H1 (cell line): ENCODE measurements around the gene SLC2A4RG. TPM values are rescaled to one million over a fixed set of nuclear protein-coding genes. Genes with fewer than 3 reads are reported as not detected.

Source experiments
- CTCF ChIA-PET: fragments of 300-600 bp; sonication (Branson Sonifier 250); formaldehyde crosslinking; loops from one replicate; lab custom pipeline; 2021; ENCODE audit not compliant: partially characterized antibody; lab: Charles Lee
- POLR2A ChIA-PET: fragments of 300-600 bp; sonication (Branson Sonifier 250); formaldehyde crosslinking; loops from one replicate; lab custom pipeline; 2021; ENCODE audit warnings: inconsistent platforms; ENCODE audit not compliant: partially characterized antibody; lab: Charles Lee
- DNase-seq, 2 experiments: peaks; one replicate each; pipeline versions ENCODE4 v3.0.0 to v3.0.0-alpha.2; 2010 to 2022; ENCODE audit warnings: low spot score in 2 of 2, low read depth in 1 of 2, mixed read lengths in 1 of 2
- FAIRE-seq: peaks from 2 replicates; lab custom pipeline; 2011; peaks lifted over from hg19 to GRCh38; lab: Jason Lieb, UNC
- H2AFZ ChIP-seq: 2 replicates; pipeline ENCODE4 v1.8.1; 2012; ENCODE audit warnings: low read length, inconsistent platforms
- H2AK5ac ChIP-seq: 2 replicates; pipeline ENCODE4 v1.6.1; 2013; ENCODE audit warnings: low read depth, low read length
- H2BK120ac ChIP-seq: replicated peaks from 2 replicates; pipeline ENCODE3; 2013; ENCODE audit warnings: low read depth, low read length, inconsistent platforms
- H2BK12ac ChIP-seq: 2 replicates; pipeline ENCODE4 v1.6.1; 2013; ENCODE audit warnings: low read depth, low read length
- H2BK15ac ChIP-seq: 2 replicates; pipeline ENCODE4 v1.6.1; 2013; ENCODE audit warnings: low read length
- H2BK20ac ChIP-seq: 2 replicates; pipeline ENCODE4 v1.6.1; 2013; ENCODE audit warnings: low read length
- H2BK5ac ChIP-seq: 2 replicates; pipeline ENCODE4 v1.6.1; 2013; ENCODE audit warnings: low read depth, low read length
- H3K14ac ChIP-seq: 2 replicates; pipeline ENCODE4 v1.6.1; 2013; ENCODE audit warnings: inconsistent platforms; ENCODE audit not compliant: insufficient read length
- H3K18ac ChIP-seq: 2 replicates; pipeline ENCODE4 v1.6.1; 2013; ENCODE audit warnings: low read length; ENCODE audit errors: extremely low read depth
- H3K23ac ChIP-seq: 2 replicates; pipeline ENCODE4 v1.6.1; 2013; ENCODE audit warnings: inconsistent platforms; ENCODE audit not compliant: insufficient read length
- H3K23me2 ChIP-seq: 2 replicates; pipeline ENCODE4 v1.6.1; 2013; ENCODE audit warnings: low read depth, low read length
- H3K27ac ChIP-seq: 2 replicates; pipeline ENCODE4 v1.6.1; 2011; ENCODE audit warnings: low read depth, low read length, inconsistent platforms
- H3K27me3 ChIP-seq, 4 experiments: replicated peaks in 1 of 4; 1 replicate in 1 of 4; 2 replicates in 3 of 4; pipeline versions ENCODE4 v1.6.1 to v1.8.1; 2011 to 2013; ENCODE audit warnings: low read length in 3 of 4, mild to moderate bottlenecking in 3 of 4, inconsistent platforms in 2 of 4, mixed read lengths in 2 of 4, moderate library complexity in 1 of 4; ENCODE audit not compliant: control insufficient read depth in 3 of 4, insufficient read depth in 3 of 4; ENCODE audit errors: extremely low read depth in 1 of 4
- H3K36me3 ChIP-seq, 4 experiments: 2 replicates each; pipeline versions ENCODE4 v1.6.1 to v1.8.1; 2011 to 2013; ENCODE audit warnings: mild to moderate bottlenecking in 4 of 4, low read length in 3 of 4, moderate library complexity in 2 of 4, control low read depth in 1 of 4, inconsistent platforms in 1 of 4; ENCODE audit not compliant: insufficient read depth in 4 of 4, control insufficient read depth in 2 of 4
- H3K4ac ChIP-seq: replicated peaks from 2 replicates; pipeline ENCODE3; 2013; ENCODE audit warnings: low read length, low read depth, mixed read lengths, inconsistent platforms; ENCODE audit not compliant: insufficient read length
- H3K4me1 ChIP-seq, 4 experiments: replicated peaks in 1 of 4; 1 replicate in 1 of 4; 2 replicates in 3 of 4; pipeline versions ENCODE4 v1.6.1 to v1.8.1; 2011 to 2013; ENCODE audit warnings: low read length in 3 of 4, inconsistent platforms in 2 of 4, mixed read lengths in 1 of 4; ENCODE audit not compliant: insufficient read depth in 4 of 4, control insufficient read depth in 3 of 4
- H3K4me2 ChIP-seq, 2 experiments: 2 replicates each; pipeline versions ENCODE4 v1.6.1 to v1.8.1; 2011 to 2013; ENCODE audit warnings: low read depth in 2 of 2, low read length in 2 of 2, control low read depth in 1 of 2, inconsistent platforms in 1 of 2, mild to moderate bottlenecking in 1 of 2; ENCODE audit not compliant: insufficient read depth in 1 of 2
- H3K4me3 ChIP-seq, 4 experiments: fragments of 200-600, 300-600 bp in 1 of 4; sonication (generic), shearing (Covaris generic), sonication (Bioruptor Twin) in 1 of 4; 2 replicates each; pipeline versions ENCODE4 v1.5.1 to v1.8.1; 2011 to 2016; ENCODE audit warnings: low read length in 4 of 4, low read depth in 3 of 4, control low read depth in 2 of 4, inconsistent platforms in 2 of 4, mild to moderate bottlenecking in 2 of 4, mixed read lengths in 1 of 4, moderate library complexity in 1 of 4; ENCODE audit not compliant: insufficient read depth in 2 of 4; ENCODE audit errors: extremely low read depth in 1 of 4
- H3K56ac ChIP-seq: replicated peaks from 2 replicates; pipeline ENCODE3; 2013; ENCODE audit warnings: low read depth, mild to moderate bottlenecking, mixed read lengths, low read length, inconsistent platforms; ENCODE audit not compliant: insufficient read length
- H3K79me1 ChIP-seq: 2 replicates; pipeline ENCODE4 v1.6.1; 2013; ENCODE audit warnings: low read depth, low read length, control low read depth
- H3K79me2 ChIP-seq, 2 experiments: 2 replicates each; pipeline versions ENCODE4 v1.6.1 to v1.8.1; 2012 to 2013; ENCODE audit warnings: low read length in 2 of 2, mild to moderate bottlenecking in 2 of 2, inconsistent platforms in 1 of 2; ENCODE audit not compliant: insufficient read depth in 2 of 2, control insufficient read depth in 1 of 2
- H3K9ac ChIP-seq, 4 experiments: replicated peaks in 1 of 4; 1 replicate in 1 of 4; 2 replicates in 3 of 4; pipeline versions ENCODE4 v1.6.1 to v1.8.1; 2011 to 2013; ENCODE audit warnings: low read depth in 3 of 4, low read length in 3 of 4, control low read depth in 2 of 4, mild to moderate bottlenecking in 2 of 4, moderate library complexity in 2 of 4, inconsistent platforms in 1 of 4; ENCODE audit errors: extremely low read depth in 1 of 4
- H3K9me3 ChIP-seq, 2 experiments: 2 replicates each; pipeline versions ENCODE4 v1.6.1 to v1.8.1; 2012 to 2013; ENCODE audit warnings: mild to moderate bottlenecking in 2 of 2, moderate library complexity in 2 of 2, control low read depth in 1 of 2, inconsistent platforms in 1 of 2, low read depth in 1 of 2, low read length in 1 of 2, mixed read lengths in 1 of 2; ENCODE audit not compliant: insufficient read depth in 2 of 2
- H4K20me1 ChIP-seq, 2 experiments: replicated peaks in 1 of 2; 2 replicates each; pipeline versions ENCODE3 to v1.8.1; 2011 to 2013; ENCODE audit warnings: inconsistent platforms in 2 of 2, low read length in 2 of 2, mild to moderate bottlenecking in 1 of 2; ENCODE audit not compliant: insufficient read depth in 2 of 2, control insufficient read depth in 1 of 2
- H4K5ac ChIP-seq: 2 replicates; pipeline ENCODE4 v1.6.1; 2013; ENCODE audit warnings: low read length, low read depth, mixed read lengths, inconsistent platforms; ENCODE audit not compliant: insufficient read length
- H4K8ac ChIP-seq: 2 replicates; pipeline ENCODE4 v1.8.0; 2013; ENCODE audit warnings: mild to moderate bottlenecking, moderate library complexity, low read length, inconsistent platforms; ENCODE audit not compliant: insufficient read depth; ENCODE audit errors: extremely low read depth
- H4K91ac ChIP-seq: replicated peaks from 2 replicates; pipeline ENCODE3; 2013; ENCODE audit warnings: low read length, mixed read lengths, inconsistent platforms; ENCODE audit not compliant: insufficient read length
- BCL11A ChIP-seq, 2 experiments: IDR thresholded peaks; one replicate each; pipeline ENCODE4 v1.6.1; 2011; ENCODE audit warnings: low read depth in 2 of 2, low read length in 2 of 2, mild to moderate bottlenecking in 2 of 2
- BRCA1 ChIP-seq: IDR thresholded peaks from 2 replicates; pipeline ENCODE4 v1.6.1; 2012; ENCODE audit warnings: low read depth, low read length, improper control_type of control experiment
- CBX5 ChIP-seq: fragments of 300-800, 300-1000 bp; sonication (generic); IDR thresholded peaks from 2 replicates; pipeline ENCODE4 v1.7.1; 2016; ENCODE audit warnings: antibody characterized with exemption, low read length, low read depth
- EGR1 ChIP-seq: IDR thresholded peaks from 2 replicates; pipeline ENCODE4 v1.6.1; 2011; ENCODE audit warnings: low read depth, low read length, borderline replicate concordance
- EP300 ChIP-seq, 2 experiments: IDR thresholded peaks; 1 replicate in 1 of 2; 2 replicates in 1 of 2; pipeline ENCODE4 v1.6.1; 2011 to 2012; ENCODE audit warnings: low read depth in 2 of 2, low read length in 2 of 2, mild to moderate bottlenecking in 2 of 2, borderline replicate concordance in 1 of 2, inconsistent platforms in 1 of 2, moderate library complexity in 1 of 2
- NRF1 ChIP-seq: IDR thresholded peaks from 2 replicates; pipeline ENCODE4 v1.6.1; 2011; ENCODE audit warnings: mild to moderate bottlenecking, low read depth, low read length, improper control_type of control experiment
- PHF8 ChIP-seq: fragments of 200-600 bp; sonication (generic); conservative IDR thresholded peaks from 2 replicates; pipeline ENCODE4 v1.7.1; 2012; ENCODE audit warnings: low read depth, mild to moderate bottlenecking, inconsistent platforms, low read length, moderate library complexity
- POLR2A ChIP-seq, 2 experiments: IDR thresholded peaks; 1 replicate in 1 of 2; 2 replicates in 1 of 2; pipeline ENCODE4 v1.6.1; 2011; ENCODE audit warnings: low read depth in 2 of 2, low read length in 2 of 2, mild to moderate bottlenecking in 2 of 2; ENCODE audit errors: control extremely low read depth in 1 of 2
- POU5F1 ChIP-seq: IDR thresholded peaks from 2 replicates; pipeline ENCODE4 v1.6.1; 2011; ENCODE audit warnings: low read depth, mild to moderate bottlenecking, low read length, moderate library complexity
- RFX5 ChIP-seq: IDR thresholded peaks from 2 replicates; pipeline ENCODE4 v1.6.1; 2011; ENCODE audit warnings: low read depth, low read length, improper control_type of control experiment, borderline replicate concordance
- SP2 ChIP-seq: IDR thresholded peaks from 2 replicates; pipeline ENCODE4 v1.6.1; 2012; ENCODE audit warnings: mild to moderate bottlenecking, low read length, inconsistent platforms
- SP4 ChIP-seq: IDR thresholded peaks from 2 replicates; pipeline ENCODE4 v1.6.1; 2012; ENCODE audit warnings: low read length, inconsistent platforms
- SRF ChIP-seq: IDR thresholded peaks from 2 replicates; pipeline ENCODE4 v1.6.1; 2011; ENCODE audit warnings: mild to moderate bottlenecking, low read depth, low read length, moderate library complexity
- TCF12 ChIP-seq: IDR thresholded peaks from 2 replicates; pipeline ENCODE4 v1.6.1; 2011; ENCODE audit warnings: low read depth, mild to moderate bottlenecking, low read length
- WGBS, 2 experiments: shearing (Covaris generic) in 1 of 2; methylation state at CpG; one replicate each; pipeline versions ENCODE4 v1.1.6 to v1.1.7; 2013 to 2015; ENCODE audit warnings: low lambda C conversion rate in 2 of 2, mixed read lengths in 2 of 2, inconsistent platforms in 1 of 2, low coverage in 1 of 2, missing lambda C conversion rate in 1 of 2; ENCODE audit not compliant: insufficient replicate concordance in 2 of 2, insufficient coverage in 1 of 2, insufficient read length in 1 of 2; ENCODE audit errors: extremely low coverage in 1 of 2, missing lambda C conversion rate in 1 of 2; 5-methylcytosine and 5-hydroxymethylcytosine counted together
- polyA plus RNA-seq, 7 experiments: library from polyadenylated mRNA; depleted of rRNA in 3 of 7; stranded (reverse) in 5 of 7; unstranded in 2 of 7; fragments of >200 nt in 5 of 7; fragments of 200-250 nt in 2 of 7; gene quantifications; 1 replicate in 5 of 7; 2 replicates in 1 of 7; 4 replicates in 1 of 7; pipeline versions ENCODE4 v1.2.1 to v1.2.3, GENCODE V29; 2011 to 2013; ENCODE audit warnings: missing spikeins in 2 of 7, mixed read lengths in 2 of 7
- total RNA-seq: library from RNA; stranded (reverse); fragmentation: NEBNext Ultra II Directional; extraction: Animal tissue kit (Norgen Biotek cat#: 25700); gene quantifications from 2 replicates; pipeline ENCODE4 v1.2.1, GENCODE V29; 2021
- TF ChIP-seq, protein P1 (sequence below): IDR thresholded peaks from 2 replicates; pipeline ENCODE4 v1.6.1; 2011; ENCODE audit warnings: low read depth, mild to moderate bottlenecking, low read length; ENCODE audit not compliant: insufficient read depth

SLC2A4RG gene
- total and polyA plus RNA-seq, 2 of the 8 experiments (the other 6 are each of a cell fraction or from before 2014, with no cell fraction given), result 15.9 to 29.1 TPM

DNA sequence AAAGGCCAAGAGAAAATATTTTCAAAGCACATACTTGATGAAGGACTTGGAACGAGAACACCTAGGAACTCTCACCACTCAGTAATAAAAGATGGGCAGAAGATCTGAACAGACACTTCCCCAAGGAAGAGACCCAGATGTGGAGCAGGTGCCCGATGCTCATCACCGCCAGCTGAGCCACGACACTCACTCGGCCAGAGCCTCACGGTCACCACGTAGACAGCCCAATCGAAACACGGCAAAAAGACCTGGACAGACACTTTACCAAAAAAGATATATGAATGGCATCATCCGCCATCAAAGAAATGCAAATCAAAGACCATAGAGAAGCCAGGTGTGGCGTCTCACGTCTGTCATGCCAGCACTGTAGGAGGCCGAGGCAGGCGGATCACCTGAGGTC lies 41.6 kb downstream of the SLC2A4RG start:
- 94% methylated on average over 14 of the region's 14 CpGs; no CpG with 5 or more reads in 1 of the 2 experiments for WGBS, 2 experiments
- Histone ChIP-seq H3K4me1 (0 out of 7 replicates have a peak, but pooled peaks cover 0 to under 1% (median 0%) of the 10 kb centered on the region in 4 experiments), H4K5ac (no peak overlapping the region), H3K4ac (no peak overlapping the region), H2BK15ac (no peak overlapping the region), H2AK5ac (no peak overlapping the region), H3K9ac (no peak overlapping the region), H3K14ac (no peak overlapping the region), H3K79me2 (peaks cover 0 to 18% of the 10 kb centered on the region in 2 experiments; a peak in 2 of 4 replicates), H3K4me3 (no peak overlapping the region), H2BK12ac (no peak overlapping the region), H4K91ac (no peak overlapping the region), H3K4me2 (no peak overlapping the region), H3K27ac (no peak overlapping the region), H3K56ac (no peak overlapping the region), H2AFZ (no peak overlapping the region), H2BK120ac (no peak overlapping the region), H2BK20ac (no peak overlapping the region), H4K20me1 (peaks cover 1 to 8% of the 10 kb centered on the region in 2 experiments), H3K27me3 (no peaks in the 10 kb centered on the region), H2BK5ac (no peak overlapping the region), H3K18ac (no peak overlapping the region), H3K23me2 (no peaks in the 10 kb centered on the region), H3K23ac (no peak overlapping the region), H3K9me3 (peaks cover 0 to 3% of the 10 kb centered on the region in 2 experiments; a peak in 1 of 4 replicates), H3K79me1 (peaks cover 12% of the 10 kb centered on the region), H4K8ac (no peak overlapping the region), H3K36me3 (no peaks in the 10 kb centered on the region; a peak in 1 of 8 replicates)
- DNase-seq, result no peak
- FAIRE-seq, result no peak
- POLR2A ChIA-PET, result no interaction called here
- CTCF ChIA-PET, result interaction anchor here (0.9 to 15.2 kb wide), 3 partner anchors 5 to 243 kb away, joined by 3 to 191 read pairs (median 191); no protein-coding TSS in a partner anchor
- TF ChIP-seq NRF1 (no peak), RFX5 (no peak), SP4 (no peak), POLR2A (IDR thresholded peaks at IDR 0.05; ENCODE audit: control extremely low read depth in 1 of 2, low read depth in 2 of 2, low read length in 2 of 2) (no peak), PHF8 (no peak), EGR1 (no peak), SRF (no peak), SP2 (no peak), CBX5 (no peak), POU5F1 (no peak), BCL11A (IDR thresholded peaks at IDR 0.05; ENCODE audit: low read depth in 2 of 2, low read length in 2 of 2) (no peak), TCF12 (no peak), BRCA1 (no peak), EP300 (IDR thresholded peaks at IDR 0.05; ENCODE audit: borderline replicate concordance in 1 of 2, low read depth in 2 of 2, low read length in 2 of 2) (no peak)
- TF ChIP-seq, protein P1, sequence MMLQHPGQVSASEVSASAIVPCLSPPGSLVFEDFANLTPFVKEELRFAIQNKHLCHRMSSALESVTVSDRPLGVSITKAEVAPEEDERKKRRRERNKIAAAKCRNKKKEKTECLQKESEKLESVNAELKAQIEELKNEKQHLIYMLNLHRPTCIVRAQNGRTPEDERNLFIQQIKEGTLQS, result no peak
